Hepatocyte (in vitro differentiated cells): ENCODE data around the gene DNAH17. TPM values are rescaled to one million over a fixed set of nuclear protein-coding genes. Genes with fewer than 3 reads are reported as not detected.

Experiments used
- DNase-seq: peaks from one replicate; pipeline ENCODE4 v3.0.0-alpha.2; 2016; ENCODE audit warnings: low spot score
- H2AFZ ChIP-seq: fragments of 200-600 bp; sonication (generic); 2 replicates; pipeline ENCODE4 v1.6.0; 2016; ENCODE audit warnings: antibody characterized with exemption, mild to moderate bottlenecking
- H3K27ac ChIP-seq: fragments of 200-600 bp; sonication (generic); 2 replicates; pipeline ENCODE4 v1.5.1; 2016; ENCODE audit warnings: mild to moderate bottlenecking
- H3K27me3 ChIP-seq: fragments of 200-600 bp; sonication (generic); 2 replicates; pipeline ENCODE4 v1.6.1; 2016
- H3K36me3 ChIP-seq: fragments of 200-600 bp; sonication (generic); replicated peaks from 2 replicates; pipeline ENCODE4 v1.5.1; 2016; ENCODE audit warnings: low read depth; ENCODE audit not compliant: insufficient read depth
- H3K4me1 ChIP-seq: fragments of 200-600 bp; sonication (generic); 2 replicates; pipeline ENCODE4 v1.5.1; 2016; ENCODE audit warnings: mild to moderate bottlenecking, moderate library complexity; ENCODE audit not compliant: insufficient read depth
- H3K4me2 ChIP-seq: fragments of 200-600 bp; sonication (generic); 2 replicates; pipeline ENCODE4 v1.6.0; 2016
- H3K4me3 ChIP-seq: fragments of 200-600 bp; sonication (generic); 2 replicates; pipeline ENCODE4 v1.5.1; 2016; ENCODE audit warnings: mild to moderate bottlenecking
- H3K79me2 ChIP-seq: fragments of 200-600 bp; sonication (generic); 2 replicates; pipeline ENCODE4 v1.6.0; 2017; ENCODE audit warnings: mild to moderate bottlenecking
- H3K9me2 ChIP-seq: fragments of 200-600 bp; sonication (generic); replicated peaks from 2 replicates; pipeline ENCODE4 v1.6.0; 2017; ENCODE audit warnings: mild to moderate bottlenecking; ENCODE audit not compliant: insufficient read depth
- H3K9me3 ChIP-seq: fragments of 200-600 bp; sonication (generic); 2 replicates; pipeline ENCODE4 v1.5.1; 2016; ENCODE audit warnings: low read depth, mild to moderate bottlenecking
- H4K20me1 ChIP-seq: fragments of 200-600 bp; sonication (generic); 2 replicates; pipeline ENCODE4 v1.6.0; 2016; ENCODE audit warnings: mild to moderate bottlenecking; ENCODE audit not compliant: insufficient read depth, poor library complexity, severe bottlenecking
- CTCF ChIP-seq: fragments of 200-600 bp; sonication (generic); IDR thresholded peaks from 2 replicates; pipeline ENCODE4 v1.5.1; 2016; ENCODE audit warnings: antibody characterized with exemption, mild to moderate bottlenecking; ENCODE audit not compliant: poor library complexity
- EZH2 ChIP-seq: fragments of 200-600 bp; sonication (generic); IDR thresholded peaks from 2 replicates; pipeline ENCODE4 v1.6.1; 2016; ENCODE audit warnings: antibody characterized with exemption, mild to moderate bottlenecking, borderline replicate concordance
- EZH2phosphoT487 ChIP-seq: fragments of 200-600 bp; sonication (generic); IDR thresholded peaks from one replicate; pipeline ENCODE4 v1.6.1; 2018; ENCODE audit warnings: antibody characterized with exemption, mild to moderate bottlenecking, low read depth, moderate library complexity; ENCODE audit not compliant: unreplicated experiment, severe bottlenecking
- WGBS: methylation state at CpG from one replicate; pipeline ENCODE4 v1.1.6; 2016; ENCODE audit warnings: low lambda C conversion rate; ENCODE audit errors: missing lambda C conversion rate; 5-methylcytosine and 5-hydroxymethylcytosine counted together
- polyA plus RNA-seq: library from polyadenylated mRNA; unstranded; fragments of >200 nt; fragmentation: Nextera tagmentation; extraction: Ambion mirVana; gene quantifications from 2 replicates; pipeline ENCODE4 v1.2.1, GENCODE V29; 2016
- total RNA-seq: library from RNA; depleted of rRNA; stranded (reverse); fragments of >200 nt; gene quantifications from 2 replicates; pipeline ENCODE4 v1.2.3, GENCODE V29; 2014

The DNAH17 gene
- total and polyA plus RNA-seq, 2 experiments from 2014 or later, result 0.20 to 1.5 TPM

- no peak overlapping the region for H3K27ac ChIP-seq
- WGBS, result 94% methylated on average over 11 of the region's 11 CpGs
- H3K9me2 ChIP-seq, result no peaks in the 10 kb centered on the region
- no peaks in the 10 kb centered on the region for H3K79me2 ChIP-seq
- no peak overlapping the region for H3K4me3 ChIP-seq
- no peaks in the 10 kb centered on the region for H3K27me3 ChIP-seq
- H3K9me3 ChIP-seq, result no peaks in the 10 kb centered on the region
- no peak overlapping the region for H3K4me2 ChIP-seq
- H3K4me1 ChIP-seq, result peaks cover 2% of the 10 kb centered on the region
- H2AFZ ChIP-seq, result no peak overlapping the region
- H3K36me3 ChIP-seq, result no peaks in the 10 kb centered on the region
- TF ChIP-seq EZH2, result no peak
- no peak for TF ChIP-seq CTCF
- TF ChIP-seq EZH2phosphoT487, result no peak
- DNase-seq, result no peak
- no peaks in the 10 kb centered on the region for H4K20me1 ChIP-seq
These were observed 97.8 kb downstream of the DNAH17 start for GRCh38 chr17:78479369-78479768.

DNA sequence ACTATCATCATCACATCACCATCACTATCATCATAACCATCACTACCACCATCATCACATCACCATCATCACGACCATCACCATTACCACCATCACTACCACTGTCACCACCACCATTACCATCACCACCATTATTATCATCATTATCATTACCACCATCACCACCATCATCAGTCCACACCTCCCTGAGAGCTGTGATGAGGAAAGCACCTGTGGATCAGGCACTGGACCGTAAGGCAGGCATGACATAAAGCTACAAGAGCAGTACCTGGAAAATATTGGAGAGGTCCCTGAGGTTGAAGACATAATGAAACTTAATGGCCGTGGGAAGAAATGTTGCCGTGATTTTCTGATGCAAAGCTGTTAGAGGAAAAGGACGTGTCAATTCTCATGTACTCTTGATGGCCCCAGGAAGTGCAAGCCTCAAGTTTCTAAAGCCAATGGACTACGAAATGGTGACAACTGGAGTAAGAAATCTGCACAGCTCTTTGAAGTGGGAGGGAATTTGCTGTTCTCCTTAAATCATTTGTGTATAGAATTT is 98.4 kb downstream of the DNAH17 start:
- Histone ChIP-seq H3K9me2 (no peaks in the 10 kb centered on the region), H3K27ac (no peak overlapping the region), H3K27me3 (no peaks in the 10 kb centered on the region), H3K4me2 (no peak overlapping the region), H2AFZ (no peak overlapping the region), H3K36me3 (no peaks in the 10 kb centered on the region), H3K9me3 (no peaks in the 10 kb centered on the region), H4K20me1 (no peaks in the 10 kb centered on the region), H3K4me1 (no peaks in the 10 kb centered on the region), H3K4me3 (no peak overlapping the region), H3K79me2 (no peaks in the 10 kb centered on the region)
- 95% methylated on average over 6 of the region's 6 CpGs for WGBS
- DNase-seq, result no peak
- TF ChIP-seq CTCF, result no peak
- no peak for TF ChIP-seq EZH2
- no peak for TF ChIP-seq EZH2phosphoT487

GRCh38 chr17:78477913-78478756 is 99.1 kb downstream of the DNAH17 start:
- Histone ChIP-seq H3K9me3 (no peaks in the 10 kb centered on the region), H3K36me3 (no peaks in the 10 kb centered on the region), H3K27ac (no peak overlapping the region), H2AFZ (no peak overlapping the region), H3K27me3 (no peaks in the 10 kb centered on the region), H3K9me2 (no peaks in the 10 kb centered on the region), H4K20me1 (no peaks in the 10 kb centered on the region), H3K4me1 (no peaks in the 10 kb centered on the region), H3K4me2 (no peak overlapping the region), H3K79me2 (no peaks in the 10 kb centered on the region), H3K4me3 (no peak overlapping the region)
- DNase-seq, result no peak
- TF ChIP-seq EZH2phosphoT487, result no peak
- no peak for TF ChIP-seq EZH2
- TF ChIP-seq CTCF, result no peak
- 81% methylated on average over 2 of the region's 2 CpGs for WGBS
